Liver (tissue), 3 donors: ENCODE data around the gene LINGO4.

Experiments used
- CTCF ChIP-seq: fragments of 150-350 bp; IDR thresholded peaks from 2 replicates; pipeline ENCODE4 v1.5.1; 2017; ENCODE audit warnings: improper control_type of control experiment, low read depth, low read length; ENCODE audit not compliant: missing input control
- GABPA ChIP-seq, 2 donors: IDR thresholded peaks in 1 of 2; conservative IDR thresholded peaks in 1 of 2; 2 replicates each; pipeline ENCODE4 v1.6.1; 2016; ENCODE audit warnings: antibody characterized with exemption in 2 of 2, mild to moderate bottlenecking in 1 of 2, moderate library complexity in 1 of 2
- JUND ChIP-seq, 2 donors: IDR thresholded peaks; 2 replicates each; pipeline ENCODE4 v1.6.1; 2016; ENCODE audit warnings: antibody characterized with exemption in 2 of 2
- NR2F2 ChIP-seq: IDR thresholded peaks from 2 replicates; pipeline ENCODE4 v1.6.1; 2016; ENCODE audit warnings: antibody characterized with exemption
- TAF1 ChIP-seq: conservative IDR thresholded peaks from 2 replicates; pipeline ENCODE4 v1.6.1; 2016; ENCODE audit warnings: antibody characterized with exemption, mild to moderate bottlenecking
- YY1 ChIP-seq: IDR thresholded peaks from 2 replicates; pipeline ENCODE4 v1.6.1; 2016; ENCODE audit warnings: antibody characterized with exemption, mild to moderate bottlenecking
- ZBTB33 ChIP-seq: IDR thresholded peaks from 2 replicates; pipeline ENCODE4 v1.6.1; 2016; ENCODE audit warnings: antibody characterized with exemption
- donor health status: healthy.
- donor health status: healthy.

DNA sequence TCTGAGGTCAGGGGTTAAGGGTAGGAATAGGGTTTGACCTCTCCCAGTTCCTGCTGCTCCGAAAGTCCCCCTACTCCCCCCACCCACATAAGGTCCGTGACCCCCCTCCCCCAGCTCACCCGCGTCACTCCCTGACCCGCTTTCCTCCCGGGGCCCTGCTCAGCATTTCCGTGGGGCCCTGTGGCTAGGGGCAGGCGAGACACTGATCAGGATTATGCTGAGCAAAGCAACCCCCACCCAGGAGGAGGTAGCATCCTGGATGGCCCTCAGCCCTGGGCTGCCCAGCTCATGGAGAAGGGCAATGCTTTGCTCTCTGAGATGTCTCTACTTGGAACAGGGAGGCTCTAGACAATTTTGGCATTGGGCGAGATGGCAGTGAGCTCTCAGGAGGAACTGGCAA, 22.6 kb upstream of the LINGO4 start:
- TF ChIP-seq CTCF (no peak), NR2F2 (no peak), JUND (IDR thresholded peaks at IDR 0.05) (no peak), GABPA (IDR thresholded peaks at IDR 0.05 in 1 of 2, conservative IDR thresholded peaks at IDR 0.05 in 1 of 2) (no peak), YY1 (no peak), ZBTB33 (no peak), TAF1 (no peak)
